SK-N-SH treated with all-trans-retinoic acid at 6 μM for 48 hours (cell line): ENCODE measurements around the gene RERG.

Experiments
- ATAC-seq: fragments of 200-7000 bp; cut with Tn5 transposase; 3 replicates; pipeline ENCODE4 v1.9.1; 2020; ENCODE audit warnings: mild to moderate bottlenecking, moderate library complexity
- ARNTL ChIP-seq: fragments of 450-650 bp; formaldehyde crosslinking; IDR thresholded peaks from 2 replicates; pipeline ENCODE4 v1.5.0; 2020; ENCODE audit warnings: low read depth, mild to moderate bottlenecking, moderate library complexity, borderline replicate concordance
- BACH2 ChIP-seq: fragments of 250-450 bp; sonication (Bioruptor Pico); IDR thresholded peaks from 2 replicates; pipeline ENCODE4 v1.9.0; 2021; ENCODE audit warnings: mild to moderate bottlenecking, borderline replicate concordance
- CREB5 ChIP-seq: fragments of 250-450 bp; sonication (Bioruptor Pico); IDR thresholded peaks from 2 replicates; pipeline ENCODE4 v1.5.1; 2020; ENCODE audit warnings: low read depth, mild to moderate bottlenecking, moderate library complexity
- CSDC2 ChIP-seq: fragments of 250-450 bp; sonication (Bioruptor Pico); IDR thresholded peaks from 2 replicates; pipeline ENCODE4 v1.5.0; 2020; ENCODE audit warnings: mild to moderate bottlenecking, moderate library complexity
- ESRRG ChIP-seq: fragments of 250-450 bp; sonication (Bioruptor Pico); IDR thresholded peaks from 2 replicates; pipeline ENCODE4 v1.6.1; 2021; ENCODE audit warnings: mild to moderate bottlenecking
- GLIS3 ChIP-seq: fragments of 250-450 bp; sonication (Bioruptor Pico); IDR thresholded peaks from 2 replicates; pipeline ENCODE4 v1.5.0; 2020; ENCODE audit warnings: mild to moderate bottlenecking, moderate library complexity
- ISL1 ChIP-seq: fragments of 250-450 bp; sonication (Bioruptor Pico); IDR thresholded peaks from 2 replicates; pipeline ENCODE4 v2.1.2; 2022; ENCODE audit warnings: mild to moderate bottlenecking, moderate library complexity
- OSR1 ChIP-seq: fragments of 250-450 bp; sonication (Bioruptor Pico); IDR thresholded peaks from 2 replicates; pipeline ENCODE4 v1.8.0; 2022; ENCODE audit warnings: moderate library complexity, mild to moderate bottlenecking, inconsistent platforms
- PPARA ChIP-seq: fragments of 250-450 bp; sonication (Bioruptor Pico); IDR thresholded peaks from 2 replicates; pipeline ENCODE4 v1.5.0; 2020; ENCODE audit warnings: mild to moderate bottlenecking, borderline replicate concordance
- RARB ChIP-seq: fragments of 250-450 bp; sonication (Bioruptor Pico); IDR thresholded peaks from 2 replicates; pipeline ENCODE4 v1.8.0; 2021; ENCODE audit warnings: mild to moderate bottlenecking, moderate library complexity
- SNAI2 ChIP-seq: fragments of 250-450 bp; sonication (Bioruptor Pico); IDR thresholded peaks from 2 replicates; pipeline ENCODE4 v1.5.0; 2020; ENCODE audit warnings: mild to moderate bottlenecking, moderate library complexity
- TCF4 ChIP-seq: fragments of 250-450 bp; sonication (Bioruptor Pico); IDR thresholded peaks from 2 replicates; pipeline ENCODE4 v1.8.0; 2021; ENCODE audit warnings: mild to moderate bottlenecking, moderate library complexity, borderline replicate concordance
- TOX ChIP-seq: fragments of 250-450 bp; sonication (Bioruptor Pico); IDR thresholded peaks from 2 replicates; pipeline ENCODE4 v1.8.0; 2021; ENCODE audit warnings: mild to moderate bottlenecking, moderate library complexity, borderline replicate concordance
- TSHZ2 ChIP-seq: fragments of 250-450 bp; sonication (Bioruptor Pico); IDR thresholded peaks from 2 replicates; pipeline ENCODE4 v1.5.0; 2020; ENCODE audit warnings: mild to moderate bottlenecking, moderate library complexity
- ZC3H10 ChIP-seq: fragments of 250-450 bp; sonication (Bioruptor Pico); IDR thresholded peaks from 2 replicates; pipeline ENCODE4 v1.5.1; 2021; ENCODE audit warnings: mild to moderate bottlenecking, moderate library complexity
- ZFP3 ChIP-seq: fragments of 250-450 bp; sonication (Bioruptor Pico); IDR thresholded peaks from 2 replicates; pipeline ENCODE4 v1.5.0; 2020; ENCODE audit warnings: mild to moderate bottlenecking, moderate library complexity
- ZFP30 ChIP-seq: fragments of 450-650 bp; formaldehyde crosslinking; IDR thresholded peaks from 2 replicates; pipeline ENCODE4 v1.5.0; 2022; ENCODE audit warnings: mild to moderate bottlenecking, moderate library complexity
- ZNF565 ChIP-seq: fragments of 450-650 bp; formaldehyde crosslinking; conservative IDR thresholded peaks from 2 replicates; pipeline ENCODE4 v1.5.0; 2020; ENCODE audit warnings: low read depth, mild to moderate bottlenecking, moderate library complexity
- ZNF70 ChIP-seq: fragments of 450-650 bp; formaldehyde crosslinking; IDR thresholded peaks from 2 replicates; pipeline ENCODE4 v1.5.0; 2020; ENCODE audit warnings: mild to moderate bottlenecking, moderate library complexity
- ZNF8 ChIP-seq: fragments of 450-650 bp; formaldehyde crosslinking; IDR thresholded peaks from 2 replicates; pipeline ENCODE4 v1.5.0; 2020; ENCODE audit warnings: mild to moderate bottlenecking, moderate library complexity
- TF ChIP-seq, protein P1 (sequence below): fragments of 250-450 bp; sonication (Bioruptor Pico); IDR thresholded peaks from 2 replicates; pipeline ENCODE4 v1.8.0; 2021; ENCODE audit warnings: low read depth, mild to moderate bottlenecking, moderate library complexity, borderline replicate concordance
- TF ChIP-seq, protein P2 (sequence below): fragments of 250-450 bp; sonication (Bioruptor Pico); IDR thresholded peaks from 2 replicates; pipeline ENCODE4 v1.5.1; 2021; ENCODE audit warnings: mild to moderate bottlenecking, moderate library complexity

Gene RERG

GRCh38 chr12:15143467-15143866, 77.8 kb downstream of the RERG start:
- TF ChIP-seq ZC3H10 (CRISPR knock-in tag), result no peak
- no peak for ATAC-seq

DNA sequence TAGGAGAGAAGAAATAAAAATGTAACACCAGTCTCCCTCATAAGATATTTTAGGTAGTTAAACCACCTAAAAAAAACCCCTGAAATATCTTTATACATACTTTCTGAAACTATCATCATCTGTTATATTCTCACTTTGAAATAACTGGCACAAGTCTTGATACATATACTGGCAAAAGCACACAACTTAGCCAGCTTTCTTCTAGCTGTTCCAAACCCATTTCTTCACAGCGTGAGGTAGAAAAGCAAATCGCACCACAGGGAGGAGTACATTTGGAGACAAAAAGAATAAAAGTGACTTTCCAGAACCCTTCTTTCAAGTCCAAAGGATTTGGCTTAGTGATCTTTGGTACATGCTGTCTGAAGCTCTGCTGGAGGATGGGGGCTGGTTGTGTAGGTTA, 78.5 kb downstream of the RERG start:
- TF ChIP-seq TSHZ2 (CRISPR knock-in tag), result no peak
- no peak for TF ChIP-seq ZNF70 (CRISPR knock-in tag)
- no peak for TF ChIP-seq ARNTL (CRISPR knock-in tag)
- no peak for TF ChIP-seq TCF4 (CRISPR knock-in tag)
- no peak for TF ChIP-seq ZC3H10 (CRISPR knock-in tag)
- no peak for TF ChIP-seq ESRRG (CRISPR knock-in tag)
- TF ChIP-seq, protein P1, sequence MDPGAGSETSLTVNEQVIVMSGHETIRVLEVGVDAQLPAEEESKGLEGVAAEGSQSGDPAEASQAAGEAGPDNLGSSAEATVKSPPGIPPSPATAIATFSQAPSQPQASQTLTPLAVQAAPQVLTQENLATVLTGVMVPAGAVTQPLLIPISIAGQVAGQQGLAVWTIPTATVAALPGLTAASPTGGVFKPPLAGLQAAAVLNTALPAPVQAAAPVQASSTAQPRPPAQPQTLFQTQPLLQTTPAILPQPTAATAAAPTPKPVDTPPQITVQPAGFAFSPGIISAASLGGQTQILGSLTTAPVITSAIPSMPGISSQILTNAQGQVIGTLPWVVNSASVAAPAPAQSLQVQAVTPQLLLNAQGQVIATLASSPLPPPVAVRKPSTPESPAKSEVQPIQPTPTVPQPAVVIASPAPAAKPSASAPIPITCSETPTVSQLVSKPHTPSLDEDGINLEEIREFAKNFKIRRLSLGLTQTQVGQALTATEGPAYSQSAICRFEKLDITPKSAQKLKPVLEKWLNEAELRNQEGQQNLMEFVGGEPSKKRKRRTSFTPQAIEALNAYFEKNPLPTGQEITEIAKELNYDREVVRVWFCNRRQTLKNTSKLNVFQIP, result no peak
- no peak for ATAC-seq

GRCh38 chr12:15131431-15131830, 89.8 kb downstream of the RERG start:
- TF ChIP-seq ZNF8 (CRISPR knock-in tag) (no peak), OSR1 (no peak), ARNTL (CRISPR knock-in tag) (no peak), ESRRG (CRISPR knock-in tag) (no peak), ZNF565 (CRISPR knock-in tag) (no peak), SNAI2 (CRISPR knock-in tag) (no peak), ZC3H10 (CRISPR knock-in tag) (no peak), GLIS3 (CRISPR knock-in tag) (no peak), TCF4 (CRISPR knock-in tag) (no peak), ISL1 (no peak), RARB (no peak)
- no peak for ATAC-seq

DNA sequence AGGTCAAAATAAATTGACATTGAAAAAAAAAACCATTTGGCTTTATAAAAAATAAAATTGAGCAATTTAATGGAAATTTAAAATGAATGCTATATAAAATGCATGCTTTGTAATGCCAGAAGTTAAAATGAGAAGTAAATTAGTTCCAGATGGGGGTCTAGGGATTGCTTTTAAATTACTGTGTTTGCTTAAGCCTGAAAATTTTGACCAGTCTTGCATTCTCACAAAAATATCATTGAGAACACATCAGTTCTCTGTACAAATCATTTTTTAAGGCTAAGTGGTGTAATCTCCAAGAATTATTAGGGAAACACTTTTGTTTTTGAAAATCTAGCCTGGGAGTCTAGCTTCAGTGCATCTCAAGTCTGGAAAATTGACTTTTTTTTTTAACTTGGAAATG, 90.7 kb downstream of the RERG start:
- no peak for TF ChIP-seq PPARA (CRISPR knock-in tag)
- TF ChIP-seq BACH2 (CRISPR knock-in tag), result no peak
- ATAC-seq, result no peak

DNA sequence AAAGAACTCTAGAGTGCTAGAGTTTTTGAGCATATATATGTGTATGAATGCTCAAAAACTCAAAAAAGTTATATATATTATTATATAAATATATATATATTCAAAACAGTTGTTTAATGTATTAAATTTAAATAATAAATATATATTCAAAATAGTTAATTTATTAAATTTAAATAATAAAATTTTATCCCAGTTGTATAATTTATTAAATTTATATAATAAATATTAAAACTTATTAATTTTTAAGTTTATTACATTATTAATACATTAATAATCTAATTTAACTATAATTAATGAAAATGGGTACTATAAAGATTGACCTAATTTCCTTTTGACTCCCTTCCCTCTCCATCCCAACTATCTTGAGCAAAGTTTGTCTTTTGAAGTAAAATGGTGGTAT, 97.8 kb downstream of the RERG start:
- TF ChIP-seq SNAI2 (CRISPR knock-in tag) (no peak), RARB (no peak), ISL1 (no peak), ZFP3 (CRISPR knock-in tag) (no peak), ZFP30 (CRISPR knock-in tag) (no peak), TOX (CRISPR knock-in tag) (no peak), ARNTL (CRISPR knock-in tag) (no peak), ZC3H10 (CRISPR knock-in tag) (no peak), BACH2 (CRISPR knock-in tag) (no peak), CSDC2 (CRISPR knock-in tag) (no peak), PPARA (CRISPR knock-in tag) (no peak), GLIS3 (CRISPR knock-in tag) (no peak), CREB5 (CRISPR knock-in tag) (no peak)
- TF ChIP-seq, protein P2, sequence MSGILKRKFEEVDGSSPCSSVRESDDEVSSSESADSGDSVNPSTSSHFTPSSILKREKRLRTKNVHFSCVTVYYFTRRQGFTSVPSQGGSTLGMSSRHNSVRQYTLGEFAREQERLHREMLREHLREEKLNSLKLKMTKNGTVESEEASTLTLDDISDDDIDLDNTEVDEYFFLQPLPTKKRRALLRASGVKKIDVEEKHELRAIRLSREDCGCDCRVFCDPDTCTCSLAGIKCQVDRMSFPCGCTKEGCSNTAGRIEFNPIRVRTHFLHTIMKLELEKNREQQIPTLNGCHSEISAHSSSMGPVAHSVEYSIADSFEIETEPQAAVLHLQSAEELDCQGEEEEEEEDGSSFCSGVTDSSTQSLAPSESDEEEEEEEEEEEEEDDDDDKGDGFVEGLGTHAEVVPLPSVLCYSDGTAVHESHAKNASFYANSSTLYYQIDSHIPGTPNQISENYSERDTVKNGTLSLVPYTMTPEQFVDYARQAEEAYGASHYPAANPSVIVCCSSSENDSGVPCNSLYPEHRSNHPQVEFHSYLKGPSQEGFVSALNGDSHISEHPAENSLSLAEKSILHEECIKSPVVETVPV, result no peak
- no peak for ATAC-seq
